ENCODE measurements around the gene TCHP. TPM values are rescaled to one million over a fixed set of nuclear protein-coding genes. Genes with fewer than 3 reads are reported as not detected.

The TCHP gene
- total RNA-seq, 1 donor from 2014 or later, result 20.8 TPM

GRCh38 chr12:109875572-109876131 is 24.4 kb upstream of the TCHP start:
- DNase-seq (ENCODE audit: low spot score), result no peak
- no peak for TF ChIP-seq CTCF (IDR thresholded peaks at IDR 0.05; ENCODE audit: unreplicated experiment)
- Mint-ChIP-seq H3K36me3 (ENCODE audit: low read depth, unreplicated experiment) (peaks cover 21% of the 10 kb centered on the region), H3K9me3 (ENCODE audit: unreplicated experiment) (no peaks in the 10 kb centered on the region), H3K4me3 (ENCODE audit: unreplicated experiment) (no peak overlapping the region), H3K27me3 (ENCODE audit: unreplicated experiment) (peaks cover 5% of the 10 kb centered on the region), H3K27ac (ENCODE audit: unreplicated experiment) (no peak overlapping the region), H3K4me1 (ENCODE audit: unreplicated experiment) (peaks cover 55% of the 10 kb centered on the region)

DNA sequence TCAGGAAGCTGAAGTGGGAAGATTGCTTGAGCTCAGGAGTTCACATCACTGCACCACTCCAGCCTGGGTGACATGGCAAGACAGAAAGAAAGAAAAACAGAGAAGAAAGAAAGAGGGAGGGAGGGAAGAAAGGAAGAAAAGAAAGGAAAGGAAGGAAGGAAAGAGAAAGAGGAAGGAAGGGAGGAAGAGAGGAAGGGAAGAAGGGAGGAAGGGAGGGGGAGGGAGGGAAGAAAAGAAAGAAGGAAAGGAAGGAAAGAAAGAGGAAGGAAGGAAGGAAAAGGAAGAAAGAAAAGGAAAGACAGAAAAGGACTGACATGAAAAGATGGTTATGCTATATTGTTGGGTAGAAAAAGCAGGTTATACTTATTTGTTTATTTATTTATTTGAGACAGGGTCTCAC is 23.7 kb upstream of the TCHP start:
- H3K27ac Mint-ChIP-seq (ENCODE audit: unreplicated experiment), result peak overlapping the region; percentile 57
- no peaks in the 10 kb centered on the region for H3K9me3 Mint-ChIP-seq (ENCODE audit: unreplicated experiment)
- DNase-seq (ENCODE audit: low spot score), result no peak
- no peak overlapping the region for H3K4me3 Mint-ChIP-seq (ENCODE audit: unreplicated experiment)
- TF ChIP-seq CTCF (IDR thresholded peaks at IDR 0.05; ENCODE audit: unreplicated experiment), result no peak
- H3K4me1 Mint-ChIP-seq (ENCODE audit: unreplicated experiment), result peaks cover 56% of the 10 kb centered on the region
- H3K36me3 Mint-ChIP-seq (ENCODE audit: low read depth, unreplicated experiment), result peaks cover 28% of the 10 kb centered on the region
- H3K27me3 Mint-ChIP-seq (ENCODE audit: unreplicated experiment), result peaks cover 10% of the 10 kb centered on the region

DNA sequence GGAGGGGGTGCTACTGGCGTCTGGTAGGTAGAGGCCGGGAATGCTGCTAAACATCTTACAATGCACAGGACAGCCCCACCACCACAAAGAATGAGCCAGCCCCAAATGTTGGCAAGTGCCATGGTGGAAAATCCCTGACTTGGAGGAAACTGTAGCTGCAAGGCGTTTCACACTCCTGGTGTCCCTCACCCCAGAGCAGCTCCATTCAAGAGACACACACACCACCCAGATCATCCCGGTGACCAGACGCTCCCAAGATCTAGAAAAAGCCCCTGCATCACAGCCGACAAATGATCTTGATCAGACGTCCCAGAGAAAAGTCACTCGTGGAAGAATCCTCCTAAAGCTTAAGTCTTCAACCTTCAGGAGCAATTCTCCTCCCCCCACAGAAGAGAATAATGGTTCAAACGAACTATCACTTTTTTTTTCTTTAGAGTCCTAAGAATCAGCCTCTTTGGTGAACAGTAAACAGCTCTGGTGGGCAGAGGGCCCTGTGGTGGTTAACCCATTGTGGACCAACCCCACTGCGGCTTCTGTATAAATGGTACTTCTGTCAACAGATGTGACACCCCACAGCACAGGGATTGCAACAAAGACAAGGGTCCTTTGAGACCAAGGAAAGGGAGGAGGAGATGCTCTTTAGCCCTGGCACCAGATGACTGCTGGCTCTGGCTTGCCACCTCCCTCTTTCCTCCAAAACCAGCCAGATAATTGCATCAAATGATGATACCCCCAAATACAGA is 22.4 kb upstream of the TCHP start:
- Mint-ChIP-seq H3K4me1 (ENCODE audit: unreplicated experiment) (peaks cover 52% of the 10 kb centered on the region), H3K36me3 (ENCODE audit: low read depth, unreplicated experiment) (peaks cover 24% of the 10 kb centered on the region), H3K27ac (ENCODE audit: unreplicated experiment) (no peak overlapping the region), H3K9me3 (ENCODE audit: unreplicated experiment) (no peaks in the 10 kb centered on the region), H3K27me3 (ENCODE audit: unreplicated experiment) (peaks cover 10% of the 10 kb centered on the region), H3K4me3 (ENCODE audit: unreplicated experiment) (peak overlapping the region; percentile 12)
- no peak for TF ChIP-seq CTCF (IDR thresholded peaks at IDR 0.05; ENCODE audit: unreplicated experiment)
- DNase-seq (ENCODE audit: low spot score), result no peak

DNA sequence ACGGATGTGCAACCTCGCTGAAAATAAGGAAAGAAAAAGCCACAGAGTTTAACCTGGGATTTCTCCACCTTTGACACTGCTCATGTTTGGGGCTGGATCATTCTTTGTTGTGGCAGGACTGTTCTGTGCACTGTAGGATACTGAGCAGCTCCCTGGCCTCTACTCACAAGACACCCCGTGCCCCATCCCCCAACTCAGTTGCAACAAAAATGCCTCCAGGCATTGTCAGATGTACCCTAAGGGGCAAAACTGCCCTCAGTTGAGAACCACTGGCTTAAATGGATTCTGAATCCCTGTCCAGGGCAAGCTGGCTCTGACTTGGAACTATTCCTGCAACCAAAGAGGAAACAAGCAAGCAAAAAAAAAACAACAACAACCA is 21.8 kb upstream of the TCHP start:
- H3K27ac Mint-ChIP-seq (ENCODE audit: unreplicated experiment), result no peak overlapping the region
- peaks cover 22% of the 10 kb centered on the region for H3K36me3 Mint-ChIP-seq (ENCODE audit: low read depth, unreplicated experiment)
- peaks cover 51% of the 10 kb centered on the region for H3K4me1 Mint-ChIP-seq (ENCODE audit: unreplicated experiment)
- peaks cover 10% of the 10 kb centered on the region for H3K27me3 Mint-ChIP-seq (ENCODE audit: unreplicated experiment)
- H3K4me3 Mint-ChIP-seq (ENCODE audit: unreplicated experiment), result peak overlapping the region; percentile 98
- TF ChIP-seq CTCF (IDR thresholded peaks at IDR 0.05; ENCODE audit: unreplicated experiment), result no peak
- DNase-seq (ENCODE audit: low spot score), result no peak
- no peaks in the 10 kb centered on the region for H3K9me3 Mint-ChIP-seq (ENCODE audit: unreplicated experiment)

DNA sequence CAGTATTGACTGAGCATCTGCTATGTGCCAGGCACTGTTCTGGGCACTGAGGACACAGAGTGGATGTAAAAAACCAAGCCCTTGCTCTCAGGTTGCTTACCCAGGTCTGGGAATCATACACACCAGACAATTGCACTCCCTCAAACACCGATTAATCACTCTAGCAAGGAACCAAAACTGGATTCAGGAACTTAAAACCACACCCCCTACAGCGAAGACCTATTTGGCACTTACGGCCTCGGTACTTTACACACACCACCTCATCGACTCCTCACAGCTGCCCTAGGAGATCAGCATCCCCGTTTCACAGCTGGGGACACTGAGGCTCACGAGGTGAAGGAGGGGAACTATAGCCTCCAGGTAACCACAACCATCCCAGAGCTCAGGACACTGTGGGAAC is 21.3 kb upstream of the TCHP start:
- H3K27ac Mint-ChIP-seq (ENCODE audit: unreplicated experiment), result peak overlapping the region; percentile 88
- peak overlapping the region; percentile 98 for H3K4me3 Mint-ChIP-seq (ENCODE audit: unreplicated experiment)
- no peak for TF ChIP-seq CTCF (IDR thresholded peaks at IDR 0.05; ENCODE audit: unreplicated experiment)
- peaks cover 13% of the 10 kb centered on the region for H3K27me3 Mint-ChIP-seq (ENCODE audit: unreplicated experiment)
- no peaks in the 10 kb centered on the region for H3K9me3 Mint-ChIP-seq (ENCODE audit: unreplicated experiment)
- peaks cover 22% of the 10 kb centered on the region for H3K36me3 Mint-ChIP-seq (ENCODE audit: low read depth, unreplicated experiment)
- no peak for DNase-seq (ENCODE audit: low spot score)
- H3K4me1 Mint-ChIP-seq (ENCODE audit: unreplicated experiment), result peaks cover 54% of the 10 kb centered on the region
